ENCODE results near the gene CTTNBP2NL.

- TF ChIP-seq PHF8 (IDR thresholded peaks at IDR 0.05; ENCODE audit: borderline replicate concordance, low read depth), result no peak
- TF ChIP-seq POLR2A (IDR thresholded peaks at IDR 0.05; ENCODE audit: low read length), result no peak
- TF ChIP-seq CHD4 (IDR thresholded peaks at IDR 0.05; ENCODE audit: borderline replicate concordance), result no peak
- TF ChIP-seq HOXB13 (CRISPR knock-in tag; IDR thresholded peaks at IDR 0.05; ENCODE audit: low read depth), result no peak
- TF ChIP-seq KDM5A (IDR thresholded peaks at IDR 0.05), result no peak
- no peak for TF ChIP-seq CTCF (IDR thresholded peaks at IDR 0.05)
- no peak for TF ChIP-seq TP53 (CRISPR knock-in tag; IDR thresholded peaks at IDR 0.05)
- no peak for TF ChIP-seq HEYL (CRISPR knock-in tag; IDR thresholded peaks at IDR 0.05)
- no peak for TF ChIP-seq SMC3 (IDR thresholded peaks at IDR 0.05)
- TF ChIP-seq MYC (IDR thresholded peaks at IDR 0.05; ENCODE audit: borderline replicate concordance, low read length), result no peak
- TF ChIP-seq, protein P1, sequence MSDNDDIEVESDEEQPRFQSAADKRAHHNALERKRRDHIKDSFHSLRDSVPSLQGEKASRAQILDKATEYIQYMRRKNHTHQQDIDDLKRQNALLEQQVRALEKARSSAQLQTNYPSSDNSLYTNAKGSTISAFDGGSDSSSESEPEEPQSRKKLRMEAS (IDR thresholded peaks at IDR 0.05), result no peak
- TF ChIP-seq ZC3H11A (IDR thresholded peaks at IDR 0.05), result no peak
- TF ChIP-seq ZSCAN20 (CRISPR knock-in tag; IDR thresholded peaks at IDR 0.05), result no peak
These were observed 66.9 kb downstream of the CTTNBP2NL start for GRCh38 chr1:112462953-112463279.
